Tongue (tissue), 2 donors: ENCODE data around the gene SLC19A1. TPM values are rescaled to one million over a fixed set of nuclear protein-coding genes. Genes with fewer than 3 reads are reported as not detected.
A peak's percentile ranks its signal among the peaks of the same experiment; 100 is the strongest.

Source experiments
- DNase-seq: peaks from one replicate; pipeline ENCODE4 v3.0.0-alpha.2; 2015
- total RNA-seq: library from RNA; depleted of rRNA; stranded (reverse); fragments of >200 nt; gene quantifications from one replicate; pipeline ENCODE4 v1.2.3, GENCODE V29; 2014

The SLC19A1 gene
- total RNA-seq, 1 donor from 2014 or later = 3.7 TPM

DNA sequence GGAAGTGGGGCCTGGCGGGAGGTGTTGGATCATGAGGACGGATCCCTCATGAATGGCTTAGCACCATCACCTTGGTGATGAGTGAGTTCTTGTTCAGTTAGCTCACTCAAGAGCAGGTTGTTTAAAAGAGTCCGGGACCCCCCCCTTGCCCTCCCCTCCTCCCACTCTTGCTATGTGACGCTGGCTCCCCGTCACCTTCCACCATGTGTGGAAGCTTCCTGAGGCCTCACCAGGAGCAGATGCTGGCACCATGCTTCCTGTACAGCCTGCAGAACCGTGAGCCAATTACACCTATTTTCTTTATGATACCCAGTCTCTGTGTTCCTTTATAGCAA lies 3.0 kb upstream of the SLC19A1 start:
- no peak for DNase-seq

DNA sequence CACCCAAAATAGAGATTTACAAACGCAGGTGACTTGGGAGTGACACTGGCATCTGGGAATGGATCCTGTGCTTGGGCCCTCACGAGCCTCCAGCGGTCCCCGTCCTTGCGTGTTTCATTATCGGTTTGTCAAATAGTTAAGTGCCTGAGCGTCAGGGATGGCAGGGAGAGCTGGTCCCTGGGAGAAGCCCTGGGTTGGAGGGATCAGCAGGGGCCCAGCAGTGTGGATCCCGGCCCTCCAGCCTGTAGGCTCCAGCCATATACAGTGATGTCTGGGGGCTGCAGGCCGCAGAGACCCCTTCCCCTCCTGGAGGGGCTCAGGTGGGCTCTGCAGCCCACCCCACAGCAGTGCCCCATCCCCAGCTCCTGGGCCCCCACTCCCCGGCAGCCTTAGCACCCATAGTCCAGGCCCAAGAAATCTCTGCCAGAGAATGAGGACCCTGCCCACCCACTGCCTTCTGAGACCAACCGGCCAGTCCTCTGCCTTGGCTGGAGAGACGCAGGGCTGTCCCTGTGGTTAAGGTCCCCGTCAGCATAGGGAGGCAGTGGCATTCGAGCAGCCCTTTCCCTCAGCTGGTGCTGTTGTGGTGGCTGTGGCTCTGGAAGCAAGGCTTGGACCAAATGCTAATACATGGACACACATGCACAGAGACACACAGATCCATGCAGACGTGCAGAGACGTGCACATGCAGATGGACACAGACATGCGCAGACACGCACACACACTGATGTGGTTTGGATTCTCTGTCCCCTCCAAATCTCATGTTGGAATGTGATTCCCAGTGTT lies 2.4 kb upstream of the SLC19A1 start:
- no peak for DNase-seq

- peak; percentile 55 for DNase-seq
Measured at GRCh38 chr21:45543710-45544448, 1.6 kb upstream of the SLC19A1 start.

DNA sequence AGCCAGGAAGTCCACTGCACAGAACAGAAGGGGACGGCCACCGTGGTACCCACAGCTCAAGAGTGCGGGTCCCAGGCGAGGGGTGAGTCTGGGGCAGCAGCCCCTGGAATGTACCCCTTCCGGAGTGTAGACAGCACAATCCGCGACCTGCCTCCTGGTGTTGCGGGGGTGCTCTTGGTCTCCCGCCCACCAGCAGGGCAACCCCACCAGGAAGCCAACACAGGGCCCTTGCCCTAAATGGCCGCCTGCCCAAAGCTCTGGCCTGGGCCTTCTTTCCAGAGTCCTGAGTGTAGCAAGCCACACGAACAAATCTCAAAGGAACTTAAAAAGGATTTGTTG lies 1.1 kb upstream of the SLC19A1 start:
- DNase-seq = no peak

- DNase-seq = peak; percentile 23
Measured at GRCh38 chr21:45542667-45543370, 579 bp upstream of the SLC19A1 start.

DNA sequence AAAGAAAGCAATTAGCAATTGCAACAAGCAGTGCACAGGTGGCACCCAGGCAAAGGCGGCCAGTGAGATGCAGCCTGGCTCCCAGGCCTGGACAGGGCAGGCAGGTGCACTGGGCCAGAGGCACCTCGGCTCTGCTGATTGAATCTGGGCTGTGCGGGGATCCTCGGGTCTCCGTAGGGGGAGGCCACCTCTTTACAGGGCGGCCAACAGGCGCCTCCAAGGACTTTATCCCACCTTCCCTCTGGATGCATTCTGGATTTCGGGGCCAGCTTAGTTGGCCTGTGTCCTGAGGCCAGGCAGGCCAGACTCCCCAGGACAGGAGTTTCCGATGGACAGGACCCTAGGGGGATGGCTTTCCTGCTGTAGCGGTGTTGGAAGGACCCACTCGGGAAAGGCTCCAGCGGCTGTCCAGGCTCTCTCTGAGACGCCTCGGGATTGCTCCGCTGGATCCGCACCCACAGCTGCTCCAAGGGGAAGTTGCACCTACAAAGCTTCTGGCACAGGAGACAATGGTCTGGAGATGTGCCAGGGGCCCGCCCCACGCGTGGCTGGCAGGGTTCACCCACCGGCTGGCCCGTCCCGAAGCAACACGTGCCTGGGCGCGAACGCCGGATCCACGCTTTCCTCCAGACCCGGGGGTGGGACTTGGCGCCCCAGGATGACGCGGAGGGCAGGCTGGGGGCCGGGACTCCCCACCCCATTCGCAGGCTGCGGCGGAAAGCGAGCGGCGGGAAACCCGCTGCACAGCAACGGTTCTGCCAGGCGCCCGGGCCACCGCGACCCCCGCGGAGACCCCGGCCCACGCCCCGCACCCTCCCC lies 810 bp downstream of the SLC19A1 start:
- peak; percentile 70 for DNase-seq

DNA sequence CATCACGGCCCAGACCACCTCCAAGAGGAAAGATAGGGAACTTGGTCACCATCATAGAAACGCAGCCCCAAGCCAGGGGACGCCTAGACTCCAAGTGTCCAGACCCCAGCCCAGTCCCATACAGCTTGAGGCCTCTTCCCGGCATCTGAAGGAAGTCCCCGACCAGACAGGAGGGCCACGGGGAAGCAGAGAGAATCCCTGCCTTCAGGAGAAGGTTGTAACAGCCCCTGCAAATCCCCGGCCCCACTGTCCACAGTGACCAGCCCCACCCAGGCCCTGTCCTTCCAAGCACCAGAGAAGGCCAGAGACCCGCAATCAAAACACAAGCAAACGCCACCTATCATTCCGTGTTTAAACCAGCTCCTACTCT lies 1.7 kb downstream of the SLC19A1 start:
- DNase-seq = no peak

DNA sequence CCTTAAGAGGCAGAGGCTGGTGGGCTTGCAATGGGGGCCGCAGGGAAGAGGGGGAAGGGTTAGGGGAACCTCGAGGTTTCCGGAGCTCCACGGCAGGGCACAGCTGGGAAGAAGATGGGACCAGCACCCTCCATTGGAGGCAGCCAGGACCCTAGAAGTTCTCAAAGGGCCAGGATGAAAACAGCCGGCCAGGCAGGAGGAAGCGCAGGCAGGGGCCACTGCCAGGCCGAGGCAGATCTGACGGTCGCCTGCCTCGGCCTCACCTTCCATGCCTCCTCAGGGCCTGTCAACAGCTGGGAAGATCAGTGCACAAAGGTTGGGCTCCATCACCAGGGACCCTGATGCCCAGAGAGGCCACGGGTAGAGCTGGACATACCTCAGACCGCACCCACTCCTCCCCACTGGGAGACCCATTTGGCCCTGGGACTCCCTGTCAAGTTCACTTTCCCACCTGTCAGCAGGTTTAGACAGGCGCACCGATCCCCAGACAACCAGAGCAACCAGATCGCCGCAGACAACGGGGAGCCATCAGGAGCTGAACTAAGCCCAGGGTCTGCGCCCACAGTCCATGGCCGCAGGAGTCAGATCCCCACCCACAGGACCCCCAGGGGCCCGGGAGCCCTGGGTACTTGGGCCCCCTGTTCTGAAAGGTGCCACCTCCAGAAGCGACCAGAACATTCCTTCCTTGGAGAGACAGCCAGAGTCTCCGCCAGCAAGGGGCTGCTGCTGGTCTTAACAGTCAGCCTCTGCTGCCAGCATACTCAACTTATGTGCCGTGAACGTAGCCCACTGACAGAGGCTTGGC lies 2.2 kb downstream of the SLC19A1 start:
- DNase-seq = no peak

GRCh38 chr21:45539046-45539795 lies 3.0 kb downstream of the SLC19A1 start:
- no peak for DNase-seq

GRCh38 chr21:45538381-45539045 lies 3.7 kb downstream of the SLC19A1 start:
- no peak for DNase-seq

DNA sequence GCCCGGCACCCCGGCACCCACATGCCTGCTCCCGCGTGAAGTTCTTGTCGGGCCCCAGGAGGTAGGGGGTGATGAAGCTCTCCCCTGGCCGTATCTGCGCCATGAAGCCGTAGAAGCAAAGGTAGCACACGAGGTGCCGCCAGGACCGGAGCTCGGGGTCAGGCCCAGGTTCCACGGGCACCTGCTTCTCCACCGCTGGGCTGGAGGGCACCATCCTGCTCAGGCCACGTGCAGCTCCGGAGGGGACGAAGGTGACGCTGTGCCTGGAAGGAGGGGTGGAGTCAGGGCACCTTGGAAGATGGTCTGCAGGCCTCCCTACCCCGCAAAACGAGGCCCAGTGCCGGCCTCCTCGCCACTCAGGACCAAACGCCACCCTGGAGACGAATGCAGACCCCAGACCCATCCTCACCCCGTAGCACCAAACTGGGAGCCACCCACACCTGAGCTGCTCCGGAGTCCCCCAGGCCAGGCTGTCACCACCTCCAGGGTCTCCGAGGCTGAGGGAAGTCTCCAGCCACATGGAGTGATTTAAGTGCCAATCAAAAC lies 4.4 kb downstream of the SLC19A1 start:
- DNase-seq = no peak

DNA sequence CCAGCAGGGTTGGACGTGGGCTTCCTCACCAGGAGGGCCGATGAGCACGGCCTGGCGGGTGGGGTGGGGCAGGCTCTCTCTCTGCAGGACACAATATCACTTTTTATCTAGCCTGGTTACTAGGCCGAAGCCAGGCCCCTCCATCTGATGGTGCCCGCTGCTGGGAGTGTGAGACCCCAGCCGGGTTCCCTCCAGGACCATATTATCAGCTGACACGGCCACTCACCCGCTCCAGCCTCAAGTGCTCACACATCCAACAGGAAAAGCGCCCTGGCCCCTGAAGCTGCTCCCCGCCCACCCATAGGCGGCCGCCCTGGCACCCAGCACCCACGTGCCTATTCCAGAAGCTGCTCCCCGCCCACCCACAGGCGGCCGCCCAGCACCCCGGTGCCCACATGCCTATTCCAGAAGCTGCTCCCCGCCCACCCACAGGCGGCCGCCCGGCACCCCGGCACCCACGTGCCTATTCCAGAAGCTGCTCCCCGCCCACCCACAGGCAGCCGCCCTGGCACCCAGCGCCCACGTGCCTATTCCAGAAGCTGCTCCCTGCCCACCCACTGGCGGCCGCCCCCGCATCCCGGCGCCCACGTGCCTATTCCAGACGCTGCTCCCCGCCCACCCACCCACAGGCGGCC lies 5.0 kb downstream of the SLC19A1 start:
- DNase-seq = no peak

- DNase-seq = no peak
Measured at GRCh38 chr21:45536301-45537081, 5.7 kb downstream of the SLC19A1 start.

GRCh38 chr21:45535341-45536081 lies 6.7 kb downstream of the SLC19A1 start:
- DNase-seq = no peak

DNA sequence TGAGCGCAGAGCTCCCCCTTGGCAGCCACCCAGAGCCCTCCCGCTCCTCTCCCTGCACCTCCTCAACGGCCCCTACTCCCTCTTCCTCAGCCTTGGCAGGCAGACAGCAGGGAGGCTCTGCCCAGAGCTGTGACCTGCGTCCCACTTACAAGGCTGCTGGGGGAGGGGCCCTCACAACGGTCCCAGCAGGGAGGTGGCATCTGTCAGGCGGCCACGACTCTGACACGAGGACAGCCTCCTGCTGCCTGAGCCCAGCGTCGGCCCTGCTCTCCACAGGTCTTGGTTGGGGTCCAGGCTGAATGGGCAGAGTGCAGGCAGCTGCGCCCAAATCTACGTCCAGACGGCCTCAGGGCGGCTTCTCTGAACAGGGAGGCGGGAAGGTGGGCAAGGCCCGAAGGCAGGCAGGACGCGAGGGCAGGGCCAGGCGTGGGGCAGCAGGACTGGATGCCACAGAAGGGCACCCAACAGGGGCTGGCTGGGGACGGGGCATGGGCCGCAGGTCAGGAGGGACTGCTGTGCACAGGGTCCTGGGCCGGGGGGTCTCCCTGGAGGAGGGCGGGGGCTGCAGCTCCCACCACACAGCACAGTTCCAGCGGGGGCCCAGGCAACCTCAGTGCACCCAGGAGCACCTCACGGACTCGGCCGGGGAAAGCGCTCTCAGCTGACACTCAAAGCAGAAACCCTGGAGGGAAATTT lies 7.5 kb downstream of the SLC19A1 start:
- DNase-seq = peak; percentile 79

GRCh38 chr21:45533846-45534635 lies 8.2 kb downstream of the SLC19A1 start:
- DNase-seq = no peak
